Mesenchymal stem cell (in vitro differentiated cells and primary cell): ENCODE results near the gene CTSK.
"Not testable (repeated sequence)": the region's sequence is repeated elsewhere in the genome, so short reads cannot be mapped to it uniquely, and the experiment has no call there.

Source experiments
- DNase-seq: peaks from one replicate; pipeline ENCODE4 v3.0.0-alpha.2; 2013
- H2AFZ ChIP-seq: one replicate; pipeline ENCODE4 v1.6.1; 2013; ENCODE audit warnings: low read depth, mild to moderate bottlenecking, control low read depth, inconsistent platforms, low read length, moderate library complexity
- H2AK5ac ChIP-seq: 2 replicates; pipeline ENCODE4 v1.6.1; 2013; ENCODE audit warnings: low read length, moderate library complexity, mild to moderate bottlenecking, inconsistent platforms; ENCODE audit not compliant: severe bottlenecking
- H2BK120ac ChIP-seq: one replicate; pipeline ENCODE4 v1.6.1; 2013; ENCODE audit warnings: low read depth, mild to moderate bottlenecking, inconsistent platforms, low read length, moderate library complexity
- H2BK12ac ChIP-seq, 2 experiments: one replicate each; pipeline ENCODE4 v1.6.1; 2013; ENCODE audit warnings: inconsistent platforms in 2 of 2, low read length in 2 of 2, mild to moderate bottlenecking in 2 of 2, moderate library complexity in 2 of 2, control low read depth in 1 of 2
- H2BK15ac ChIP-seq: one replicate; pipeline ENCODE4 v1.6.1; 2013; ENCODE audit warnings: mild to moderate bottlenecking, low read depth, inconsistent platforms; ENCODE audit not compliant: poor library complexity, severe bottlenecking
- H2BK5ac ChIP-seq: 2 replicates; pipeline ENCODE4 v1.6.1; 2013; ENCODE audit warnings: low read depth, mild to moderate bottlenecking, low read length, control low read depth, inconsistent platforms; ENCODE audit not compliant: poor library complexity, severe bottlenecking
- H3K14ac ChIP-seq, 2 experiments: one replicate each; pipeline ENCODE4 v1.6.1; 2013; ENCODE audit warnings: inconsistent platforms in 2 of 2, low read length in 2 of 2, control low read depth in 1 of 2, mild to moderate bottlenecking in 1 of 2, moderate library complexity in 1 of 2
- H3K18ac ChIP-seq, 2 experiments: one replicate each; pipeline ENCODE4 v1.6.1; 2013; ENCODE audit warnings: inconsistent platforms in 2 of 2, low read length in 2 of 2, control low read depth in 1 of 2, low read depth in 1 of 2, mild to moderate bottlenecking in 1 of 2
- H3K23ac ChIP-seq, 2 experiments: one replicate each; pipeline ENCODE4 v1.6.1; 2013; ENCODE audit warnings: inconsistent platforms in 2 of 2, low read length in 2 of 2, mild to moderate bottlenecking in 2 of 2, moderate library complexity in 2 of 2, control low read depth in 1 of 2
- H3K27ac ChIP-seq: 2 replicates; pipeline ENCODE4 v1.5.1; 2013; ENCODE audit warnings: mild to moderate bottlenecking, moderate library complexity, low read length, control low read depth, inconsistent platforms; ENCODE audit not compliant: poor library complexity, severe bottlenecking
- H3K27me3 ChIP-seq, 2 experiments: 2 replicates each; pipeline versions ENCODE4 v1.6.1 to v1.7.0; 2013; ENCODE audit warnings: low read length in 2 of 2, mild to moderate bottlenecking in 2 of 2, moderate library complexity in 2 of 2, control low read depth in 1 of 2, inconsistent platforms in 1 of 2; ENCODE audit not compliant: control insufficient read depth in 1 of 2, insufficient read depth in 1 of 2
- H3K36me3 ChIP-seq, 2 experiments: 2 replicates each; pipeline versions ENCODE4 v1.6.1 to v1.7.0; 2013; ENCODE audit warnings: low read length in 2 of 2, control low read depth in 1 of 2, inconsistent platforms in 1 of 2, low read depth in 1 of 2, mild to moderate bottlenecking in 1 of 2; ENCODE audit not compliant: insufficient read depth in 2 of 2, control insufficient read depth in 1 of 2
- H3K4ac ChIP-seq, 2 experiments: one replicate each; pipeline ENCODE4 v1.6.1; 2013; ENCODE audit warnings: inconsistent platforms in 2 of 2, low read length in 2 of 2, mild to moderate bottlenecking in 2 of 2, moderate library complexity in 2 of 2, control low read depth in 1 of 2, low read depth in 1 of 2
- H3K4me1 ChIP-seq: 2 replicates; pipeline ENCODE4 v1.6.1; 2013; ENCODE audit warnings: low read depth, low read length, control low read depth; ENCODE audit not compliant: control insufficient read depth, insufficient read depth
- H3K4me2 ChIP-seq: 2 replicates; pipeline ENCODE4 v1.6.1; 2013; ENCODE audit warnings: low read length, mild to moderate bottlenecking, inconsistent platforms; ENCODE audit not compliant: poor library complexity, severe bottlenecking
- H3K4me3 ChIP-seq, 2 experiments: 2 replicates each; pipeline versions ENCODE4 v1.5.1 to v1.7.0; 2013; ENCODE audit warnings: low read length in 2 of 2, mild to moderate bottlenecking in 2 of 2, control low read depth in 1 of 2, low read depth in 1 of 2; ENCODE audit not compliant: insufficient read depth in 1 of 2
- H3K79me1 ChIP-seq: replicated peaks from 2 replicates; pipeline ENCODE4 v1.6.1; 2013; ENCODE audit warnings: mild to moderate bottlenecking, control low read depth, low read length, inconsistent platforms; ENCODE audit not compliant: poor library complexity, severe bottlenecking
- H3K9ac ChIP-seq: 2 replicates; pipeline ENCODE4 v1.7.0; 2013; ENCODE audit warnings: mild to moderate bottlenecking, low read length, moderate library complexity
- H3K9me3 ChIP-seq: 2 replicates; pipeline ENCODE4 v1.7.0; 2013; ENCODE audit warnings: mild to moderate bottlenecking, low read length; ENCODE audit not compliant: control insufficient read depth
- H4K8ac ChIP-seq: one replicate; pipeline ENCODE4 v1.6.1; 2013; ENCODE audit warnings: inconsistent platforms, mild to moderate bottlenecking, low read length, moderate library complexity
- H4K91ac ChIP-seq: one replicate; pipeline ENCODE4 v1.6.1; 2013; ENCODE audit warnings: mild to moderate bottlenecking, low read length, inconsistent platforms
- WGBS: methylation state at CpG from one replicate; pipeline ENCODE4 v1.1.7; 2013; ENCODE audit warnings: mixed read lengths; 5-methylcytosine and 5-hydroxymethylcytosine counted together

The CTSK gene

DNA sequence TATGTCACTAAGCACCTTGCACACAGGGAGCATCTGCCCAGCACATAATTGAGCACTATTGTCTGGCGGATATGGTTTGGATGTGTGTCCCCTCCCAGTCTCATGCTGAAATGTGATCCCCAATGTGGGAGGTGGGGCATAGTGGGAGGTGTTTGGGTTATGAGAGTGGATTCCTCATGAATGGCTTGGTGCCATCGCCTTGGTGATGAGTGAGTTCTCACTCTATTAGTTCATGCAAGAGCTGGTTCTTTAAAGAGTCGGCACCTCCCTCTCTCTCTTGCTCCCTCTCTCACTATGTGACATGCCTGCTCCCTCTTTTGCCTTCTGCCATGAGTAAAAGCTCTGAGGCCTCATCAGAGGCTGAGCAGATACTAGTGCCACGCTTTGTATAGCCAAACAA lies 9.5 kb downstream of the CTSK start:
- Histone ChIP-seq H3K27me3 (no peaks in the 10 kb centered on the region), H3K18ac (no peak overlapping the region), H3K4me2 (no peak overlapping the region), H3K9ac (no peak overlapping the region), H3K36me3 (peaks cover 25 to 81% of the 10 kb centered on the region in 2 experiments), H2BK12ac (no peak overlapping the region), H2BK120ac (no peak overlapping the region), H2BK5ac (no peak overlapping the region), H3K4ac (no peak overlapping the region), H4K91ac (no peak overlapping the region), H3K9me3 (no peaks in the 10 kb centered on the region), H3K4me3 (no peak overlapping the region), H4K8ac (no peak overlapping the region), H3K79me1 (no peaks in the 10 kb centered on the region), H3K4me1 (no peaks in the 10 kb centered on the region), H2AFZ (no peak overlapping the region), H3K14ac (no peak overlapping the region), H3K27ac (no peak overlapping the region), H2AK5ac (no peak overlapping the region), H3K23ac (no peak overlapping the region), H2BK15ac (no peak overlapping the region)
- WGBS = 93% methylated on average over 4 of the region's 4 CpGs
- no peak for DNase-seq

DNA sequence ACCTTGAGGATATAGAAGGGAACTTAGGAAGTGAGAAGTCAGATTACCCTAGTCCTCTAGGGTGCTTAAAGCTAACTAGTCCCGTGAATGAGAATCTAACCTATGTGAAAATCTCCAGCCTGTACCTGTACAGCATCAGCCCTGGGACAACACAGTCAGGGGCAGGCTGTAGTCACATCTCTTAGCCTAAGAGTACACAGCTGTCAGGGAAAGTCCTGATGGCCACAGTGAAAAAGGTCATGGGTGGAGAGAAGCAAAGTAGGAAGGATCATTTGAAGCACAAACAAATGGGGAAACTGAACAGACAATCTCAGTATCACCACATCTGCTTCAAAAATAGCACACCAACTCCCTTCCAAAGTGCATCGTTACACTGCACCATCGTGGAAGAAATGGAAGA lies 11.7 kb downstream of the CTSK start:
- Histone ChIP-seq H3K4ac (no peak overlapping the region), H2BK5ac (no peak overlapping the region), H2AFZ (no peak overlapping the region), H3K27me3 (no peaks in the 10 kb centered on the region), H2BK15ac (no peak overlapping the region), H3K4me3 (no peak overlapping the region), H3K18ac (no peak overlapping the region), H3K14ac (no peak overlapping the region), H2AK5ac (no peak overlapping the region), H3K4me2 (no peak overlapping the region), H3K23ac (no peak overlapping the region), H3K79me1 (no peaks in the 10 kb centered on the region), H2BK12ac (no peak overlapping the region), H4K91ac (no peak overlapping the region), H3K27ac (no peak overlapping the region), H4K8ac (no peak overlapping the region), H3K4me1 (no peaks in the 10 kb centered on the region), H3K9me3 (no peaks in the 10 kb centered on the region), H3K36me3 (peaks cover 20 to 64% of the 10 kb centered on the region in 2 experiments), H3K9ac (no peak overlapping the region), H2BK120ac (no peak overlapping the region)
- 100% methylated on average over 3 of the region's 3 CpGs for WGBS
- no peak for DNase-seq

DNA sequence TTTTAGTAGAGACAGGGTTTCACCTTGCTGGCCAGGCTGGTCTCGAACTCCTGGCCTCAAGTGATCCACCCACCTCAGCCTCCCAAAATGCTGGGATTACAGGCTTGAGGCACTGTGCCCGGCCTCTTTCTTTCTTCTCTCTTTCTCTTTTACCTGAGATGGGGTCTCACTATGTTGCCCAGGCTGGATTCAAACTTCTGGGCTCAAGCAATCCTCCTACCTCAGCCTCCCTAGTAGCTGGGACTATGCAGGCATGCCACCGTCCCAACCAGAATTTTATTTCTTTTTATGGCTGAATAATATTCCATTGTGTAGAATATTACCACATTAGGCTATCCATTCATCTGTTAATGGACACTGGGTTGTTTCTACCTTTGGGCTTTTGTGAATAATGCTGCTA lies 14.3 kb downstream of the CTSK start:
- 100% methylated on average over 2 of the region's 3 CpGs for WGBS
- not testable (repeated sequence) for H3K9ac ChIP-seq, H2AFZ ChIP-seq, H3K9me3 ChIP-seq, H4K91ac ChIP-seq, H3K27ac ChIP-seq, H3K4me3 ChIP-seq, H3K14ac ChIP-seq, H3K27me3 ChIP-seq, H2BK5ac ChIP-seq, H3K4me2 ChIP-seq, H3K18ac ChIP-seq, H2BK15ac ChIP-seq, H2AK5ac ChIP-seq, H4K8ac ChIP-seq, DNase-seq, H3K4ac ChIP-seq, H3K23ac ChIP-seq, H3K4me1 ChIP-seq, H2BK12ac ChIP-seq, H3K79me1 ChIP-seq, H2BK120ac ChIP-seq
- peaks cover 18 to 40% of the 10 kb centered on the region in 2 experiments for H3K36me3 ChIP-seq

DNA sequence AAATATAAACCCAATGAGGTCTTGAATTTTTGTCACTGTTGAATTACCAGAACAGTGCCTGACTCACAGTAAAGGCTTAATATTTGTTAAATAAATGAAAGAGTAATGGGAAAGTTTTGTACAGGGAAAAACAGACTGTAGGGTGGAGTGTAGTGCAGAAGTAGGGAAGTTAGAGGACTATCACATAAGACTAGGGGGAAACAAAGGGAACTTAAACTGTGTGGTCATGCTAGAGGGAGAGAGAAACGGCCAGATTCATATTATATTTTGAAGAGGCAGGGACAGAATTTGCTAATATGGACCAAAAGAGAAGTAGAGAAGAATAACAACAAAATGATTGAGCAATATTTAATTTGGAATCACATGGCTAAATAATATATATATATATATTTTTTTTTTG lies 14.8 kb downstream of the CTSK start:
- H3K4me1 ChIP-seq = no peaks in the 10 kb centered on the region
- H3K9me3 ChIP-seq = no peaks in the 10 kb centered on the region
- no peak for DNase-seq
- H2AFZ ChIP-seq = no peak overlapping the region
- H3K27me3 ChIP-seq = no peaks in the 10 kb centered on the region
- no peak overlapping the region for H3K23ac ChIP-seq
- H3K18ac ChIP-seq = no peak overlapping the region
- no peak overlapping the region for H4K8ac ChIP-seq
- WGBS = 100% methylated on average over 1 of the region's 1 CpG
- H3K14ac ChIP-seq = no peak overlapping the region
- H3K9ac ChIP-seq = no peak overlapping the region
- H3K4me3 ChIP-seq = no peak overlapping the region
- no peak overlapping the region for H2BK120ac ChIP-seq
- no peak overlapping the region for H3K27ac ChIP-seq
- no peak overlapping the region for H4K91ac ChIP-seq
- peaks cover 13 to 34% of the 10 kb centered on the region in 2 experiments for H3K36me3 ChIP-seq
- H3K4me2 ChIP-seq = no peak overlapping the region
- no peak overlapping the region for H3K4ac ChIP-seq
- H2AK5ac ChIP-seq = no peak overlapping the region
- no peak overlapping the region for H2BK5ac ChIP-seq
- no peak overlapping the region for H2BK15ac ChIP-seq
- H3K79me1 ChIP-seq = no peaks in the 10 kb centered on the region
- H2BK12ac ChIP-seq = no peak overlapping the region
